SK-N-SH (cell line): ENCODE results near the gene DQX1. TPM values are rescaled to one million over a fixed set of nuclear protein-coding genes. Genes with fewer than 3 reads are reported as not detected.
"Not testable (repeated sequence)": the region's sequence is repeated elsewhere in the genome, so short reads cannot be mapped to it uniquely, and the experiment has no call there.

Experiments used
- CTCF ChIA-PET: fragments of 300-600, 350-600 bp; formaldehyde crosslinking; extraction: SDS; loops from one replicate; lab custom pipeline; 2021; lab: Yijun Ruan, JAX
- POLR2A ChIA-PET: fragments of 350-600 bp; sonication (Branson Sonifier 250); formaldehyde crosslinking; extraction: SDS; loops from one replicate; lab custom pipeline; 2020; ENCODE audit warnings: antibody characterized with exemption, inconsistent platforms; lab: Yijun Ruan, JAX
- DNase-seq: peaks from one replicate; pipeline ENCODE4 v3.0.0; 2012
- H2AFZ ChIP-seq: fragments of 200-600 bp; sonication (generic); 2 replicates; pipeline ENCODE4 v1.8.1; 2016; ENCODE audit warnings: antibody characterized with exemption, mild to moderate bottlenecking, low read depth
- H3F3A ChIP-seq: fragments of 200-600 bp; sonication (generic); replicated peaks from 2 replicates; pipeline ENCODE3; 2016; ENCODE audit warnings: antibody characterized with exemption, mild to moderate bottlenecking; ENCODE audit not compliant: insufficient read depth
- H3K27ac ChIP-seq, 2 experiments: fragments of 200-500 bp in 1 of 2; fragments of 200-600 bp in 1 of 2; sonication (Bioruptor generic) in 1 of 2; sonication (generic), shearing (Covaris generic) in 1 of 2; 2 replicates each; pipeline versions ENCODE4 v1.5.1 to v1.6.1; 2014 to 2016; ENCODE audit warnings: low read depth in 2 of 2, inconsistent platforms in 1 of 2, low read length in 1 of 2, mild to moderate bottlenecking in 1 of 2, mixed read lengths in 1 of 2
- H3K27me3 ChIP-seq: fragments of 200-600 bp; sonication (generic), shearing (Covaris generic); 2 replicates; pipeline ENCODE4 v1.6.1; 2016; ENCODE audit warnings: mixed run types; ENCODE audit not compliant: insufficient read depth
- H3K36me3 ChIP-seq, 2 experiments: fragments of 200-500 bp in 1 of 2; fragments of 200-600 bp in 1 of 2; sonication (Bioruptor generic) in 1 of 2; sonication (generic) in 1 of 2; replicated peaks in 1 of 2; 2 replicates each; pipeline versions ENCODE3 to v1.5.1; 2014 to 2016; ENCODE audit warnings: low read length in 1 of 2, mild to moderate bottlenecking in 1 of 2; ENCODE audit not compliant: insufficient read depth in 2 of 2, control insufficient read depth in 1 of 2
- H3K4me1 ChIP-seq, 2 experiments: fragments of 200-500 bp in 1 of 2; fragments of 200-600 bp in 1 of 2; sonication (Bioruptor generic) in 1 of 2; sonication (generic), shearing (Covaris generic) in 1 of 2; 2 replicates each; pipeline versions ENCODE4 v1.5.1 to v1.6.1; 2014 to 2016; ENCODE audit warnings: low read depth in 1 of 2, low read length in 1 of 2, mixed run types in 1 of 2; ENCODE audit not compliant: insufficient read depth in 2 of 2, control insufficient read depth in 1 of 2
- H3K4me2 ChIP-seq: fragments of 200-600 bp; sonication (generic), shearing (Covaris generic); 2 replicates; pipeline ENCODE4 v1.6.1; 2017; ENCODE audit warnings: mixed run types
- H3K4me3 ChIP-seq, 2 experiments: fragments of 200-500 bp in 1 of 2; fragments of 200-600 bp in 1 of 2; sonication (Bioruptor generic) in 1 of 2; sonication (generic), shearing (Covaris generic) in 1 of 2; 2 replicates each; pipeline versions ENCODE4 v1.5.1 to v1.8.1; 2014 to 2016; ENCODE audit warnings: low read depth in 2 of 2, inconsistent platforms in 1 of 2, low read length in 1 of 2, mild to moderate bottlenecking in 1 of 2, mixed read lengths in 1 of 2, moderate library complexity in 1 of 2
- H3K79me2 ChIP-seq: fragments of 200-600 bp; sonication (generic); 2 replicates; pipeline ENCODE4 v1.8.1; 2017; ENCODE audit warnings: mild to moderate bottlenecking; ENCODE audit not compliant: insufficient read depth
- H3K9ac ChIP-seq: fragments of 200-600 bp; sonication (generic); 2 replicates; pipeline ENCODE4 v1.6.1; 2017; ENCODE audit warnings: mixed run types
- H3K9me2 ChIP-seq: fragments of 200-600 bp; sonication (generic); 2 replicates; pipeline ENCODE4 v1.6.1; 2017; ENCODE audit warnings: mixed run types
- H3K9me3 ChIP-seq: fragments of 200-600 bp; sonication (generic); 2 replicates; pipeline ENCODE4 v1.6.1; 2017; ENCODE audit warnings: mixed run types, mild to moderate bottlenecking, moderate library complexity
- H4K20me1 ChIP-seq: fragments of 200-600 bp; sonication (generic); 2 replicates; pipeline ENCODE4 v1.6.1; 2017; ENCODE audit warnings: mild to moderate bottlenecking, mixed run types; ENCODE audit not compliant: insufficient read depth
- WGBS: methylation state at CpG from one replicate; pipeline ENCODE4 v1.1.6; 2017; ENCODE audit warnings: low lambda C conversion rate; 5-methylcytosine and 5-hydroxymethylcytosine counted together
- polyA plus RNA-seq, 3 experiments: library from polyadenylated mRNA; depleted of rRNA; stranded (reverse); fragments of >200 nt; gene quantifications; 2 replicates each; pipeline ENCODE4 v1.2.3, GENCODE V29; 2012

DQX1 gene
- polyA plus RNA-seq, 1 of the 3 experiments (the other 2 are of a cell fraction), result 1.6 TPM

DNA sequence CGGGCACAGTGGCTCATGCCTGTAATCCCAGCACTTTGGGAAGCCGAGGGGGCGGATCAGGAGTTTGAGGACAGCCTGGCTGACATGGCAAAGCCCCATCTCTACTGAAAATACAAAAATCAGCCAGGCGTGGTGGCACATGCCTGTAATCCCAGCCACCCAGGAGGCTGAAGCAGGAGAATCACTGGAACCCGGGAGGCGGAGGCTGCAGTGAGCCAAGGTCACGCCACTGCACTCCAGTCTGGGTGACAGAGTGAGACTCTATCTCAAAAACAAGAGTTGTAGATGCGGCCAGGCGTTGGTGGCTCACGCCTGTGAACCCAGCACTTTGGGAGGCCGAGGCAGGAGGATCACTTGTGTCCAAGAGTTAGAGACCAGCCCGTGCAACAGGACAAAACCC is 55.3 kb downstream of the DQX1 start:
- H4K20me1 ChIP-seq, H3K27ac ChIP-seq, H3K9ac ChIP-seq, H3K9me2 ChIP-seq, H3K9me3 ChIP-seq, H3K4me1 ChIP-seq, H3K27me3 ChIP-seq, DNase-seq, H3K4me3 ChIP-seq, H2AFZ ChIP-seq, H3K4me2 ChIP-seq: not testable (repeated sequence)
- Histone ChIP-seq H3K79me2 (peaks cover 26% of the 10 kb centered on the region; the same call in 1 of the 2 replicates), H3F3A (peaks cover 39% of the 10 kb centered on the region), H3K36me3 (peaks cover 13 to 15% of the 10 kb centered on the region in 2 experiments)
- 95% methylated on average over 12 of the region's 12 CpGs for WGBS
- CTCF ChIA-PET, result interaction anchor here (1.0 to 2.6 kb wide), 2 partner anchors 12 to 61 kb away, joined by 4 to 20 read pairs; partner anchors contain the start of genes CCDC142 and TTC31
- POLR2A ChIA-PET, result interaction anchor here (1.0 to 6.9 kb wide), 4 partner anchors 10 to 30 kb away, joined by 3 to 60 read pairs (median 10); partner anchors contain the start of genes CCDC142, INO80B and WBP1

Other genes with a start within 250 kb of the DQX1 start
- gene SLC4A5, start 182.8 kb downstream of the DQX1 start, polyA plus RNA-seq (2012; rRNA removed), result 0.25 and 1.1 TPM in 2 replicates
- 88.9 and 91.1 TPM in 2 replicates for gene DCTN1, start 145.9 kb downstream of the DQX1 start, polyA plus RNA-seq (2012; rRNA removed)
- gene C2orf81, start 104.6 kb downstream of the DQX1 start, polyA plus RNA-seq (2012; rRNA removed), result 1.2 and 2.5 TPM in 2 replicates
- 50.7 and 61.6 TPM in 2 replicates for gene WDR54, start 104.5 kb downstream of the DQX1 start, polyA plus RNA-seq (2012; rRNA removed)
- 22.6 and 23.4 TPM in 2 replicates for gene RTKN, start 84.3 kb downstream of the DQX1 start, polyA plus RNA-seq (2012; rRNA removed)
- 41.7 and 48.4 TPM in 2 replicates for gene INO80B, start 71.1 kb downstream of the DQX1 start, polyA plus RNA-seq (2012; rRNA removed)
- 184 and 193 TPM in 2 replicates for gene WBP1, start 67.8 kb downstream of the DQX1 start, polyA plus RNA-seq (2012; rRNA removed)
- gene MOGS, start 60.8 kb downstream of the DQX1 start, polyA plus RNA-seq (2012; rRNA removed), result 69.3 and 69.4 TPM in 2 replicates
- 60.6 and 95.0 TPM in 2 replicates for gene MRPL53, start 53.6 kb downstream of the DQX1 start, polyA plus RNA-seq (2012; rRNA removed)
- 8.7 and 13.1 TPM in 2 replicates for gene CCDC142, start 43.2 kb downstream of the DQX1 start, polyA plus RNA-seq (2012; rRNA removed)
- gene TTC31, start 43.1 kb downstream of the DQX1 start, polyA plus RNA-seq (2012; rRNA removed), result 27.9 and 38.0 TPM in 2 replicates
- 0.03 TPM in 1 of 2 replicates, not detected in the other for gene LBX2, start 26.6 kb downstream of the DQX1 start, polyA plus RNA-seq (2012; rRNA removed)
- 44.9 and 46.4 TPM in 2 replicates for gene PCGF1, start 18.5 kb downstream of the DQX1 start, polyA plus RNA-seq (2012; rRNA removed)
- 24.5 and 25.6 TPM in 2 replicates for gene TLX2, start 11.8 kb downstream of the DQX1 start, polyA plus RNA-seq (2012; rRNA removed)
- gene AUP1, start 3.5 kb upstream of the DQX1 start, polyA plus RNA-seq (2012; rRNA removed), result 118 and 151 TPM in 2 replicates
- gene HTRA2, start 3.7 kb upstream of the DQX1 start, polyA plus RNA-seq (2012; rRNA removed), result 55.7 and 60.4 TPM in 2 replicates
- gene LOXL3, start 27.7 kb upstream of the DQX1 start, polyA plus RNA-seq (2012; rRNA removed), result 47.9 and 59.3 TPM in 2 replicates
- gene DOK1, start 28.5 kb upstream of the DQX1 start, polyA plus RNA-seq (2012; rRNA removed), result 25.3 and 28.1 TPM in 2 replicates
- gene M1AP, start 122.1 kb upstream of the DQX1 start, polyA plus RNA-seq (2012; rRNA removed), result 0.02 and 0.03 TPM in 2 replicates
- gene SEMA4F, start 128.0 kb upstream of the DQX1 start, polyA plus RNA-seq (2012; rRNA removed), result 17.3 and 19.1 TPM in 2 replicates